LNCaP clone FGC (cell line): ENCODE results near the gene OR1F1.

ENCODE experiments used
- DNase-seq: peaks from one replicate; pipeline ENCODE4 v3.0.0-alpha.2; 2011; ENCODE audit warnings: low read depth
- H3K4me3 ChIP-seq: 2 replicates; pipeline ENCODE4 v1.5.1; 2011; ENCODE audit warnings: mild to moderate bottlenecking, low read depth, low read length, control low read depth
- CTCF ChIP-seq: IDR thresholded peaks from 2 replicates; pipeline ENCODE4 v1.5.1; 2012; ENCODE audit warnings: mild to moderate bottlenecking; ENCODE audit not compliant: control insufficient read depth, insufficient read depth; ENCODE audit errors: extremely low read depth

The OR1F1 gene

GRCh38 chr16:3186946-3187690, 886 bp upstream of the OR1F1 start:
- peak overlapping the region; percentile 48 for H3K4me3 ChIP-seq
- no peak for DNase-seq
- no peak for TF ChIP-seq CTCF

- DNase-seq = no peak
- peak overlapping the region; percentile 48; the same call in 1 of the 2 replicates for H3K4me3 ChIP-seq
- TF ChIP-seq CTCF = no peak
Observed at GRCh38 chr16:3188675-3188924, 596 bp downstream of the OR1F1 start.

- TF ChIP-seq CTCF = no peak
- no peak for DNase-seq
- peak overlapping the region; percentile 70 for H3K4me3 ChIP-seq
Observed at GRCh38 chr16:3188925-3189825, 1.2 kb downstream of the OR1F1 start.

- H3K4me3 ChIP-seq = peak overlapping the region; percentile 70
- TF ChIP-seq CTCF = no peak
- no peak for DNase-seq
Observed at GRCh38 chr16:3189869-3190268, 1.9 kb downstream of the OR1F1 start.

- H3K4me3 ChIP-seq = peak overlapping the region; percentile 70
- DNase-seq = no peak
- TF ChIP-seq CTCF = no peak
Observed at GRCh38 chr16:3190949-3191353, 2.9 kb downstream of the OR1F1 start.

- no peak for DNase-seq
- no peak overlapping the region for H3K4me3 ChIP-seq
- no peak for TF ChIP-seq CTCF
Observed at GRCh38 chr16:3192476-3193019, 4.5 kb downstream of the OR1F1 start.
